ENCODE measurements around the gene PAIP2.
"Not testable (repeated sequence)": the region's sequence is repeated elsewhere in the genome, so short reads cannot be mapped to it uniquely, and the experiment has no call there.

The PAIP2 gene

GRCh38 chr5:139335811-139336210 lies 5.8 kb upstream of the PAIP2 start:
- DNase-seq: no peak

- DNase-seq: no peak
Observed at GRCh38 chr5:139340051-139340450, 1.6 kb upstream of the PAIP2 start.

GRCh38 chr5:139341187-139341688 lies 416 bp upstream of the PAIP2 start:
- no peak for DNase-seq

GRCh38 chr5:139342423-139342723 lies 719 bp downstream of the PAIP2 start:
- no peak for DNase-seq

- no peak for DNase-seq
Observed at GRCh38 chr5:139343476-139343875, 1.8 kb downstream of the PAIP2 start.

GRCh38 chr5:139344177-139344576 lies 2.5 kb downstream of the PAIP2 start:
- DNase-seq: no peak

GRCh38 chr5:139345442-139345841 lies 3.8 kb downstream of the PAIP2 start:
- DNase-seq: not testable (repeated sequence)

GRCh38 chr5:139347863-139348262 lies 6.2 kb downstream of the PAIP2 start:
- not testable (repeated sequence) for DNase-seq

- DNase-seq: no peak
Observed at GRCh38 chr5:139354186-139354585, 12.5 kb downstream of the PAIP2 start.

- DNase-seq: not testable (repeated sequence)
Observed at GRCh38 chr5:139355900-139356299, 14.2 kb downstream of the PAIP2 start.

GRCh38 chr5:139358064-139358463 lies 16.4 kb downstream of the PAIP2 start:
- DNase-seq: no peak

GRCh38 chr5:139360384-139360783 lies 18.7 kb downstream of the PAIP2 start:
- DNase-seq: no peak

GRCh38 chr5:139361835-139362429 lies 20.3 kb downstream of the PAIP2 start:
- DNase-seq: no peak

- no peak for DNase-seq
Observed at GRCh38 chr5:139363937-139364336, 22.3 kb downstream of the PAIP2 start.

- no peak for DNase-seq
Observed at GRCh38 chr5:139364466-139364865, 22.8 kb downstream of the PAIP2 start.

GRCh38 chr5:139368613-139369012 lies 27.0 kb downstream of the PAIP2 start:
- no peak for DNase-seq

GRCh38 chr5:139369181-139369580 lies 27.5 kb downstream of the PAIP2 start:
- DNase-seq: no peak

- DNase-seq: no peak
Observed at GRCh38 chr5:139371482-139372435, 30.1 kb downstream of the PAIP2 start.

GRCh38 chr5:139374909-139375308 lies 33.3 kb downstream of the PAIP2 start:
- no peak for DNase-seq

GRCh38 chr5:139376364-139376763 lies 34.7 kb downstream of the PAIP2 start:
- no peak for DNase-seq

GRCh38 chr5:139377226-139377625 lies 35.6 kb downstream of the PAIP2 start:
- DNase-seq: no peak

GRCh38 chr5:139378101-139378825 lies 36.6 kb downstream of the PAIP2 start:
- DNase-seq: no peak

GRCh38 chr5:139378941-139379361 lies 37.3 kb downstream of the PAIP2 start:
- DNase-seq: no peak

All from activated naive CD4-positive, alpha-beta T cell treated with Interleukin-2 at 50 U/mL for 16 hours (primary cell).